Measurements from ENCODE around the gene C2CD3. TPM values are rescaled to one million over a fixed set of nuclear protein-coding genes. Genes with fewer than 3 reads are reported as not detected.

The C2CD3 gene
- total and polyA plus RNA-seq, 9 of the 15 experiments (the other 6 are each of a cell fraction or from before 2014, with no cell fraction given): 4.4 to 20.2 (median 15.4) TPM

DNA sequence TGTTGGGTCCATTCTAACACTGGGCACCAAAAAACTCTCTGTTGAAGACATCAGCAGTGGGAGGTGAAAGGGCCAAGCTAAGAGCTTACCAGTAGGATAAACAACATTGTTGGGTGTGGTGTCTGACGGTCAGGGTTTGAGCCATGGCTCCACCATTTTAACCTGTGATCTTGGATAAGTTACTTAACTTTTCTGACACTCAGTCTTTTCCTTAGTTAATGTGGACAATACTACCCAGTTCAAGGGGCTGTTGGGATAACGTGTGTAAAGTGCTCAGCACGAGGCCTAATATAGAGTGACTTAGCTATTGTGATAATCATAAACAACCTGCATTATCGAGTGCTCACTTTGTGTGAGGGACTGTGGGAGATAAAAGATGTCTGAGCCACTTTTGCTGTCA lies 168.0 kb downstream of the C2CD3 start:
- FAIRE-seq: peak; percentile 62
- no peak for ATAC-seq
- intact Hi-C loops (cut with micrococcal nuclease): no loop called here
- ChIA-PET POLR2A (interaction anchor here (0.6 to 1.7 kb wide), 8 partner anchors 9 to 75 kb away, joined by 3 to 8 read pairs (median 3); no protein-coding TSS in a partner anchor), CTCF (ENCODE audit: low intra/inter-chr PET ratio) (no interaction called here)
- Histone ChIP-seq H3K36me3 (ENCODE audit: control insufficient read depth, insufficient read depth, low read length) (no peaks in the 10 kb centered on the region), H3K9ac (ENCODE audit: insufficient read depth in 1 of 2, low read depth in 2 of 2, low read length in 2 of 2) (no peak overlapping the region), H3K27ac (ENCODE audit: extremely low read depth, low read depth, low read length) (no peak overlapping the region), H3K27me3 (ENCODE audit: control insufficient read depth in 2 of 2, insufficient read depth in 2 of 2, low read length in 2 of 2) (no peaks in the 10 kb centered on the region), H3K4me3 (no peak overlapping the region), H3K4me1 (replicated peaks in 1 of 2; ENCODE audit: control insufficient read depth in 2 of 2, insufficient read depth in 2 of 2, low read length in 2 of 2) (peaks cover 21 to 33% of the 10 kb centered on the region in 2 experiments; a peak in 4 of 5 replicates), H4K20me1 (replicated peaks; ENCODE audit: control insufficient read depth, insufficient read depth, low read length) (no peaks in the 10 kb centered on the region), H3K4me2 (ENCODE audit: insufficient read depth, low read length) (no peak overlapping the region; the same call in 1 of the 2 replicates), H3K9me3 (replicated peaks; ENCODE audit: control insufficient read depth, insufficient read depth, low read depth, low read length) (no peaks in the 10 kb centered on the region), H3K9me1 (ENCODE audit: control insufficient read depth, insufficient read depth, low read length) (no peaks in the 10 kb centered on the region), H3K79me2 (ENCODE audit: control insufficient read depth, insufficient read depth, low read length) (no peaks in the 10 kb centered on the region), H2AFZ (ENCODE audit: low read depth, low read length) (peak overlapping the region; percentile 65)
- WGBS (ENCODE audit: insufficient coverage, low coverage, missing lambda C conversion rate): 17% methylated on average over 4 of the region's 4 CpGs
- in situ Hi-C loops (cut with MboI): no loop called here
- BruUV-seq (replicated peaks): no TSS peak
- DNase-seq (ENCODE audit: extremely low read depth in 1 of 4, low spot score in 3 of 4): no peak
- no peak for TF ChIP-seq MBD2 (IDR thresholded peaks at IDR 0.05; ENCODE audit: borderline replicate concordance, low read depth)
- TF ChIP-seq, protein P1, sequence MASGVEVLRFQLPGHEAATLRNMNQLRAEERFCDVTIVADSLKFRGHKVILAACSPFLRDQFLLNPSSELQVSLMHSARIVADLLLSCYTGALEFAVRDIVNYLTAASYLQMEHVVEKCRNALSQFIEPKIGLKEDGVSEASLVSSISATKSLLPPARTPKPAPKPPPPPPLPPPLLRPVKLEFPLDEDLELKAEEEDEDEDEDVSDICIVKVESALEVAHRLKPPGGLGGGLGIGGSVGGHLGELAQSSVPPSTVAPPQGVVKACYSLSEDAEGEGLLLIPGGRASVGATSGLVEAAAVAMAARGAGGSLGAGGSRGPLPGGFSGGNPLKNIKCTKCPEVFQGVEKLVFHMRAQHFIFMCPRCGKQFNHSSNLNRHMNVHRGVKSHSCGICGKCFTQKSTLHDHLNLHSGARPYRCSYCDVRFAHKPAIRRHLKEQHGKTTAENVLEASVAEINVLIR (CRISPR knock-in tag; IDR thresholded peaks at IDR 0.05): 0 out of 2 replicates have a peak, but pooled peaks have one; percentile 24
- TF ChIP-seq MEF2A (IDR thresholded peaks at IDR 0.05; ENCODE audit: control insufficient read depth, low read depth, low read length): no peak
- no peak for TF ChIP-seq ATF7 (IDR thresholded peaks at IDR 0.05)
- TF ChIP-seq, protein P2, sequence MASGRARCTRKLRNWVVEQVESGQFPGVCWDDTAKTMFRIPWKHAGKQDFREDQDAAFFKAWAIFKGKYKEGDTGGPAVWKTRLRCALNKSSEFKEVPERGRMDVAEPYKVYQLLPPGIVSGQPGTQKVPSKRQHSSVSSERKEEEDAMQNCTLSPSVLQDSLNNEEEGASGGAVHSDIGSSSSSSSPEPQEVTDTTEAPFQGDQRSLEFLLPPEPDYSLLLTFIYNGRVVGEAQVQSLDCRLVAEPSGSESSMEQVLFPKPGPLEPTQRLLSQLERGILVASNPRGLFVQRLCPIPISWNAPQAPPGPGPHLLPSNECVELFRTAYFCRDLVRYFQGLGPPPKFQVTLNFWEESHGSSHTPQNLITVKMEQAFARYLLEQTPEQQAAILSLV (tag; IDR thresholded peaks at IDR 0.05): peak; percentile 70; the same call in 1 of the 2 replicates
- TF ChIP-seq SP2 (IDR thresholded peaks at IDR 0.05; ENCODE audit: extremely low read depth, low read depth, low read length, poor library complexity, severe bottlenecking): no peak
- no peak for TF ChIP-seq GABPB1 (CRISPR knock-in tag; IDR thresholded peaks at IDR 0.05)
- 0 out of 2 replicates have a peak, but pooled peaks have one; percentile 21 for TF ChIP-seq ZNF766 (CRISPR knock-in tag; conservative IDR thresholded peaks at IDR 0.05)
- peak; percentile 82 for TF ChIP-seq DMBX1 (CRISPR knock-in tag; IDR thresholded peaks at IDR 0.05; ENCODE audit: borderline replicate concordance)
- no peak for TF ChIP-seq ZNF57 (CRISPR knock-in tag; IDR thresholded peaks at IDR 0.05)
- TF ChIP-seq MECOM (CRISPR knock-in tag; IDR thresholded peaks at IDR 0.05): peak; percentile 69
- TF ChIP-seq ZNF668 (CRISPR knock-in tag; IDR thresholded peaks at IDR 0.05): 0 out of 2 replicates have a peak, but pooled peaks have one; percentile 54
- no peak for TF ChIP-seq ZNF239 (CRISPR knock-in tag; IDR thresholded peaks at IDR 0.05)
- peak; percentile 42; the same call in 1 of the 2 replicates for TF ChIP-seq PTTG1 (tag; IDR thresholded peaks at IDR 0.05; ENCODE audit: low read depth)
- TF ChIP-seq, protein P3, sequence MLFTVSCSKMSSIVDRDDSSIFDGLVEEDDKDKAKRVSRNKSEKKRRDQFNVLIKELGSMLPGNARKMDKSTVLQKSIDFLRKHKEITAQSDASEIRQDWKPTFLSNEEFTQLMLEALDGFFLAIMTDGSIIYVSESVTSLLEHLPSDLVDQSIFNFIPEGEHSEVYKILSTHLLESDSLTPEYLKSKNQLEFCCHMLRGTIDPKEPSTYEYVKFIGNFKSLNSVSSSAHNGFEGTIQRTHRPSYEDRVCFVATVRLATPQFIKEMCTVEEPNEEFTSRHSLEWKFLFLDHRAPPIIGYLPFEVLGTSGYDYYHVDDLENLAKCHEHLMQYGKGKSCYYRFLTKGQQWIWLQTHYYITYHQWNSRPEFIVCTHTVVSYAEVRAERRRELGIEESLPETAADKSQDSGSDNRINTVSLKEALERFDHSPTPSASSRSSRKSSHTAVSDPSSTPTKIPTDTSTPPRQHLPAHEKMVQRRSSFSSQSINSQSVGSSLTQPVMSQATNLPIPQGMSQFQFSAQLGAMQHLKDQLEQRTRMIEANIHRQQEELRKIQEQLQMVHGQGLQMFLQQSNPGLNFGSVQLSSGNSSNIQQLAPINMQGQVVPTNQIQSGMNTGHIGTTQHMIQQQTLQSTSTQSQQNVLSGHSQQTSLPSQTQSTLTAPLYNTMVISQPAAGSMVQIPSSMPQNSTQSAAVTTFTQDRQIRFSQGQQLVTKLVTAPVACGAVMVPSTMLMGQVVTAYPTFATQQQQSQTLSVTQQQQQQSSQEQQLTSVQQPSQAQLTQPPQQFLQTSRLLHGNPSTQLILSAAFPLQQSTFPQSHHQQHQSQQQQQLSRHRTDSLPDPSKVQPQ (CRISPR knock-in tag; IDR thresholded peaks at IDR 0.05; ENCODE audit: borderline replicate concordance): no peak
- TF ChIP-seq, protein P4, sequence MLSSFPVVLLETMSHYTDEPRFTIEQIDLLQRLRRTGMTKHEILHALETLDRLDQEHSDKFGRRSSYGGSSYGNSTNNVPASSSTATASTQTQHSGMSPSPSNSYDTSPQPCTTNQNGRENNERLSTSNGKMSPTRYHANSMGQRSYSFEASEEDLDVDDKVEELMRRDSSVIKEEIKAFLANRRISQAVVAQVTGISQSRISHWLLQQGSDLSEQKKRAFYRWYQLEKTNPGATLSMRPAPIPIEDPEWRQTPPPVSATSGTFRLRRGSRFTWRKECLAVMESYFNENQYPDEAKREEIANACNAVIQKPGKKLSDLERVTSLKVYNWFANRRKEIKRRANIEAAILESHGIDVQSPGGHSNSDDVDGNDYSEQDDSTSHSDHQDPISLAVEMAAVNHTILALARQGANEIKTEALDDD (IDR thresholded peaks at IDR 0.05): peak; percentile 27; the same call in 1 of the 2 replicates
- TF ChIP-seq DNMT1 (IDR thresholded peaks at IDR 0.05): no peak
- TF ChIP-seq ZNF311 (CRISPR knock-in tag; IDR thresholded peaks at IDR 0.05): no peak
